Upper lobe of right lung (tissue), 1 donor: ENCODE results near the gene SRD5A2. TPM values are rescaled to one million over a fixed set of nuclear protein-coding genes. Genes with fewer than 3 reads are reported as not detected.
A peak's percentile ranks its signal among the peaks of the same experiment; 100 is the strongest.

ENCODE experiments used
- ATAC-seq: fragments of 200-7000 bp; cut with Tn5 transposase; one replicate; pipeline ENCODE4 v1.9.1; 2020; ENCODE audit warnings: mild to moderate bottlenecking, moderate library complexity
- DNase-seq: peaks from one replicate; pipeline ENCODE4 v3.0.0-alpha.2; 2020
- H3K27ac ChIP-seq: fragments of 200-600 bp; one replicate; pipeline ENCODE4 v1.8.0; 2022
- H3K27me3 ChIP-seq: fragments of 200-600 bp; one replicate; pipeline ENCODE4 v1.8.0; 2022; ENCODE audit warnings: mild to moderate bottlenecking
- H3K36me3 ChIP-seq: fragments of 200-600 bp; one replicate; pipeline ENCODE4 v1.8.0; 2022
- H3K4me1 ChIP-seq: fragments of 200-600 bp; one replicate; pipeline ENCODE4 v1.8.0; 2022
- H3K4me3 ChIP-seq: fragments of 200-600 bp; one replicate; pipeline ENCODE4 v1.8.0; 2022; ENCODE audit warnings: mild to moderate bottlenecking
- H3K9me3 ChIP-seq: fragments of 200-600 bp; one replicate; pipeline ENCODE4 v1.8.0; 2022
- CTCF ChIP-seq: fragments of 200-600 bp; IDR thresholded peaks from one replicate; pipeline ENCODE4 v1.8.0; 2022; ENCODE audit warnings: antibody characterized with exemption
- intact Hi-C: fragments of 100-400 bp; cut with DNase I; formaldehyde crosslinking; loops from one replicate; pipeline ENCODE4 v1.11.0; 2022
- total RNA-seq: library from RNA; stranded (reverse); fragmentation: NEBNext Ultra II Directional; extraction: Animal tissue kit (Norgen Biotek cat#: 25700); gene quantifications from one replicate; pipeline ENCODE4 v1.2.1, GENCODE V29; 2021
- donor health status: DM: no; HTN: yes; CAD: no; lungs with severe emphysema.

The SRD5A2 gene
- total RNA-seq, 1 donor from 2014 or later: not detected

- Histone ChIP-seq H3K27ac (no peak overlapping the region), H3K36me3 (no peaks in the 10 kb centered on the region), H3K4me1 (no peaks in the 10 kb centered on the region), H3K9me3 (no peaks in the 10 kb centered on the region), H3K4me3 (no peak overlapping the region), H3K27me3 (peaks cover 20% of the 10 kb centered on the region)
- DNase-seq (no peak), ATAC-seq (no peak)
- no peak for TF ChIP-seq CTCF
- intact Hi-C loops: no loop called here
Observed at GRCh38 chr2:31579996-31580320, 780 bp downstream of the SRD5A2 start.

- no peak overlapping the region for H3K4me3 ChIP-seq
- intact Hi-C loops: no loop called here
- ATAC-seq: no peak
Observed at GRCh38 chr2:31578316-31578715, 2.4 kb downstream of the SRD5A2 start.

GRCh38 chr2:31577143-31577542 is 3.6 kb downstream of the SRD5A2 start:
- ATAC-seq (no peak), DNase-seq (no peak)
- H3K36me3 ChIP-seq: no peaks in the 10 kb centered on the region
- H3K27ac ChIP-seq: no peak overlapping the region
- no peak for TF ChIP-seq CTCF
- no peaks in the 10 kb centered on the region for H3K4me1 ChIP-seq
- intact Hi-C loops: no loop called here
- no peak overlapping the region for H3K4me3 ChIP-seq
- peaks cover 20% of the 10 kb centered on the region for H3K27me3 ChIP-seq
- no peaks in the 10 kb centered on the region for H3K9me3 ChIP-seq

More at GRCh38 chr2:31578316-31578715, 2.4 kb downstream of the SRD5A2 start:
- H3K27me3 ChIP-seq: peaks cover 20% of the 10 kb centered on the region
- no peaks in the 10 kb centered on the region for H3K9me3 ChIP-seq
- H3K36me3 ChIP-seq: no peaks in the 10 kb centered on the region
- H3K4me1 ChIP-seq: no peaks in the 10 kb centered on the region
- TF ChIP-seq CTCF: no peak
- H3K27ac ChIP-seq: no peak overlapping the region
- no peak for DNase-seq

GRCh38 chr2:31568585-31569201 is 12.0 kb downstream of the SRD5A2 start:
- no peak overlapping the region for H3K4me3 ChIP-seq
- peak; percentile 10 for ATAC-seq
- H3K36me3 ChIP-seq: no peaks in the 10 kb centered on the region
- no peak for TF ChIP-seq CTCF
- H3K27ac ChIP-seq: no peak overlapping the region
- intact Hi-C loops: no loop called here
- H3K4me1 ChIP-seq: no peaks in the 10 kb centered on the region
- H3K9me3 ChIP-seq: no peaks in the 10 kb centered on the region
- H3K27me3 ChIP-seq: no peaks in the 10 kb centered on the region
- DNase-seq: peak; percentile 46

GRCh38 chr2:31567679-31568078 is 13.1 kb downstream of the SRD5A2 start:
- intact Hi-C loops: no loop called here
- no peak overlapping the region for H3K27ac ChIP-seq
- no peak overlapping the region for H3K4me3 ChIP-seq
- TF ChIP-seq CTCF: no peak
- no peaks in the 10 kb centered on the region for H3K9me3 ChIP-seq
- DNase-seq (peak; percentile 22), ATAC-seq (no peak)
- no peaks in the 10 kb centered on the region for H3K27me3 ChIP-seq
- H3K4me1 ChIP-seq: no peaks in the 10 kb centered on the region
- H3K36me3 ChIP-seq: no peaks in the 10 kb centered on the region
